ENCODE data around the gene C6orf89. TPM values are rescaled to one million over a fixed set of nuclear protein-coding genes. Genes with fewer than 3 reads are reported as not detected.
A peak's percentile ranks its signal among the peaks of the same experiment; 100 is the strongest.
"Not testable (repeated sequence)": the region's sequence is repeated elsewhere in the genome, so short reads cannot be mapped to it uniquely, and the experiment has no call there.

C6orf89 gene
- polyA plus RNA-seq, 3 donors from 2014 or later, result 26.8 to 54.2 (median 43.8) TPM

DNA sequence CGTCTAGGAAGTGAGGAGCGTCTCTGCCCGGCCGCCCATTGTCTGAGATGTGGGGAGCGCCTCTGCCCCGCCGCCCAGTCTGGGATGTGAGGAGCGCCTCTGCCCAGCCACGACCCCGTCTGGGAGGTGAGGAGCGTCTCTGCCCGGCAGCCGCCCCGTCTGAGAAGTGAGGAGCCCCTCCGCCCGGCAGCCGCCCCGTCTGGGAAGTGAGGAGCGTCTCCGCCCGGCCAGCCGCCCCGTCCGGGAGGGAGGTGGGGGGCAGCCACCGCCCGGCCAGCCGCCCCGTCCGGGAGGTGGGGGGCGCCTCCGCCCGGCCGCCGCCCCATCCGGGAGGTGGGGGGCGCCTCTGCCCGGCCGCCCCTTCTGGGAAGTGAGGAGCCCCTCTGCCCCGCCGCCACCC, 55.8 kb downstream of the C6orf89 start:
- not testable (repeated sequence) for DNase-seq, H3K4me3 Mint-ChIP-seq, H3K27ac Mint-ChIP-seq, H3K9me3 Mint-ChIP-seq, H3K4me1 Mint-ChIP-seq
- Mint-ChIP-seq H3K36me3 (peaks cover 0 to 13% (median 0%) of the 10 kb centered on the region in 3 donors), H3K27me3 (ENCODE audit: low read depth in 3 of 3) (peaks cover 1 to 18% (median 2%) of the 10 kb centered on the region in 3 donors)

- not testable (repeated sequence) for H3K27ac Mint-ChIP-seq, H3K4me3 Mint-ChIP-seq, H3K9me3 Mint-ChIP-seq, DNase-seq, H3K4me1 Mint-ChIP-seq
- peaks cover 0 to 11% (median 0%) of the 10 kb centered on the region in 3 donors for H3K36me3 Mint-ChIP-seq
- H3K27me3 Mint-ChIP-seq (ENCODE audit: low read depth in 3 of 3), result peaks cover 0 to 13% (median 1%) of the 10 kb centered on the region in 3 donors
Measured at GRCh38 chr6:36942329-36942728, 56.6 kb downstream of the C6orf89 start.

DNA sequence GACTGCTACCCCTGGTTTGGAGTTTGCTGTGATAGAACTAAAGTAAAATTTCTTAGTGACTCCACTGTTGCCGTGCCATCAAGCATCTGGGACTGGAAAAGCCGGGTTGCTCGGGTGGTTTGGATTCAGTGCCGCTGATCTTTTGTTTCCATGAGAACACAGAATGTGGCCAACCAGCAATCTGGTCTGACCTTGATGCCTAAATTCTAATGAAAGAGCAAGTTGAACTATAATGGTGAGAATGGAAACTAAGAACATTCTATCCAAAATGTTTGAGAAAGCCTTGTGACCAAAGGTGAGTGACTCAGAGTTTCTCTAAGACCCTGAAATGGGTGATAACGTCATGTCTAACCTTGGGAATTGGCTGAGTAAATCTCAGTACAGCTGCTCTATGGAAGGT, 58.9 kb downstream of the C6orf89 start:
- Mint-ChIP-seq H3K9me3 (peaks cover 0 to 2% (median 0%) of the 10 kb centered on the region in 6 donors), H3K27ac (no peak overlapping the region), H3K27me3 (ENCODE audit: low read depth in 3 of 3) (peaks cover 0 to 13% (median 7%) of the 10 kb centered on the region in 3 donors), H3K4me3 (no peak overlapping the region), H3K4me1 (peaks cover 5 to 6% of the 10 kb centered on the region in 2 donors), H3K36me3 (peaks cover 0 to 9% (median 0%) of the 10 kb centered on the region in 3 donors)
- no peak for DNase-seq

- Mint-ChIP-seq H3K4me1 (peaks cover 5 to 6% of the 10 kb centered on the region in 2 donors), H3K27me3 (ENCODE audit: low read depth in 3 of 3) (peaks cover 0 to 14% (median 10%) of the 10 kb centered on the region in 3 donors), H3K4me3 (no peak overlapping the region), H3K27ac (no peak overlapping the region), H3K36me3 (peaks cover 0 to 3% (median 0%) of the 10 kb centered on the region in 3 donors), H3K9me3 (peaks cover 0 to 1% (median 0%) of the 10 kb centered on the region in 6 donors)
- DNase-seq, result no peak
Measured at GRCh38 chr6:36945301-36945700, 59.5 kb downstream of the C6orf89 start.

DNA sequence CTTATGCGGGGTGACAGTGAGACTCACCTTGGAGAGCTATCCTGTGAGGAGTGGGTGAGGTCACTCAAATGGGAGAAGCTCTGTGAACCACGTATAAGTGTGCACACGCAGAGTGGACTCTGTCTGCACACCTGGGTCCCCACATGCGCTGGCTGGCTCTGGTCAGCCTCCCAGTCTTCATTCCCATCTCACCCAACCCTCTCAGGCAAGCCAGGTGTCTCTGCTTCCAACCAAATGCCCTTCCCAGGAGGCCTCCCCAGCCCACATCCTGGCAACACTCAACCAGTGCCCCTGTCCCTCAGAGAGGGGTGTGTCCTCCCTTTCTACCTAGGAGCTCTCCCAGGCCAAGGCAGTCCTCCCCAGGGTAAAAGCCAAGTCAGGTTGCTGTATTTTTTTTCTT, 60.8 kb downstream of the C6orf89 start:
- Mint-ChIP-seq H3K9me3 (no peaks in the 10 kb centered on the region), H3K4me1 (peaks cover 5 to 6% of the 10 kb centered on the region in 2 donors), H3K27me3 (ENCODE audit: low read depth in 3 of 3) (peaks cover 0 to 18% (median 10%) of the 10 kb centered on the region in 3 donors), H3K36me3 (no peaks in the 10 kb centered on the region), H3K4me3 (no peak overlapping the region), H3K27ac (no peak overlapping the region)
- DNase-seq, result no peak

DNA sequence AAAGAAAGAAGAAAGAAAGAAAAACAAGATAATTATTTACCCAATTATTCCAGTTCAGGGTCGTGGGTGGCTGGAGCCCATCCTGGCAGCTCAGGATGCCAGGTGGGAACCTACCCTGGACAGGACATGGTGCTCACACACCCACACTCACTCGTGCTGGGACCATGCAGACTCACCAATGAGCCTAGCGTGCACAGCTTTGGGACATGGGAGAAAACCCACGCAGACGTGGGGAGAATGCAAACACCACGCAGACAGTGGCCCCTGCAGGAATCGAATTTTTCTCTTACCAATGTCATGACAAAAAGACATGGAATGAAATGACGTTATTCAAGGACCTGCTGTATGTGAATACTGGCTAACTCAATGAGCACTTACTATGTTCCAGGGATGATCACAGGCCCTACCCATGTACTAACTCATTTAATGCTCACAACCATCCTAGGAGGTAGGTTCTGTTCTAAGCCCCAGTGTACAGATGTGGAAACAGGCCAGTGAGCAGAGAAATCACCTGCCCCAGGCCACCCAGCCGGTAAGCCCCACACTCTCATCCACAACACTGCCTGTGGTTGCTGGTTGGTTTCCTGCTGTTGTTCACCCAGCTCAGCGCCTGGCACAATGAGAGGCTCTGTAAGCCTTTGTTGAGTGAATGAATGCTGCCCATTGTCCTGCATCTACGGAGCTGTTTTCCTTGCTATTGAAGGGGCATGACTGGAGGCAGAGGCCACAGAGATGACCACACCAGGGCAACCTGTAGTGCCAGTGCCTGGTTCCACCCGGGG, 62.0 kb downstream of the C6orf89 start:
- Mint-ChIP-seq H3K4me3 (peak overlapping the region in 1 of 5 donors; percentile 6), H3K4me1 (peaks cover 5 to 7% of the 10 kb centered on the region in 2 donors), H3K27me3 (ENCODE audit: low read depth in 3 of 3) (peaks cover under 1 to 22% (median 11%) of the 10 kb centered on the region in 3 donors), H3K27ac (no peak overlapping the region), H3K36me3 (no peaks in the 10 kb centered on the region), H3K9me3 (no peaks in the 10 kb centered on the region)
- no peak for DNase-seq

GRCh38 chr6:36949076-36949475, 63.3 kb downstream of the C6orf89 start:
- not testable (repeated sequence) for H3K4me3 Mint-ChIP-seq, H3K27ac Mint-ChIP-seq, H3K9me3 Mint-ChIP-seq, H3K36me3 Mint-ChIP-seq, DNase-seq
- H3K4me1 Mint-ChIP-seq, result peaks cover 15 to 16% of the 10 kb centered on the region in 2 donors
- peaks cover 3 to 24% (median 14%) of the 10 kb centered on the region in 3 donors for H3K27me3 Mint-ChIP-seq (ENCODE audit: low read depth in 3 of 3)

DNA sequence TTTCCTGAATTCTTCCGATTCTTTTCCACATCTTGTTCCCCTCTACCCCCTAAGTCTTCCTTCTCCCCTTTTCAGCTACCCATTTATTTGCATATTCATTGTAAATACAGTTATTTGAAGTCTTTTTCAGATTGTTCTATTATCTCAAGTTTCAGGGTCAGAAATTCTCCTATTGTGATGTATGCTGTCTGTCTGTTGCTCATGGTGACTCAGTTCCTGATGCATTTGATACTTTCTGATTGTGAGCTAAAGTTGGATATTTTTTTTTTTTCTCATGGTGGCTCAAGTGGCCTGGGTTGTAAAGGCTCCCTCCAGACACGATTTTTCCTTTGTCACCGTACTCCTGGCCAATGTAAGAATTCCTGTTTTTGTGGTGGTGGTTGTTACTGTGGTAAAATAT, 63.9 kb downstream of the C6orf89 start:
- no peak overlapping the region for H3K27ac Mint-ChIP-seq
- no peak for DNase-seq
- H3K27me3 Mint-ChIP-seq (ENCODE audit: low read depth in 3 of 3), result peaks cover 7 to 28% (median 14%) of the 10 kb centered on the region in 3 donors
- peaks cover 21 to 22% of the 10 kb centered on the region in 2 donors for H3K4me1 Mint-ChIP-seq
- no peak overlapping the region for H3K4me3 Mint-ChIP-seq
- no peaks in the 10 kb centered on the region for H3K36me3 Mint-ChIP-seq
- no peaks in the 10 kb centered on the region for H3K9me3 Mint-ChIP-seq

- peaks cover 31 to 40% of the 10 kb centered on the region in 2 donors for H3K4me1 Mint-ChIP-seq
- H3K36me3 Mint-ChIP-seq, result no peaks in the 10 kb centered on the region
- no peak for DNase-seq
- peak overlapping the region in 4 of 5 donors; percentile 57 to 76 (median 64) for H3K4me3 Mint-ChIP-seq
- H3K27me3 Mint-ChIP-seq (ENCODE audit: low read depth in 3 of 3), result peaks cover 12 to 33% (median 18%) of the 10 kb centered on the region in 3 donors
- no peaks in the 10 kb centered on the region for H3K9me3 Mint-ChIP-seq
- no peak overlapping the region for H3K27ac Mint-ChIP-seq
Measured at GRCh38 chr6:36953931-36954261, 68.1 kb downstream of the C6orf89 start.

GRCh38 chr6:36954262-36954931, 68.6 kb downstream of the C6orf89 start, which contains the start of gene PI16:
TSS of gene PI16 (plus strand) at chr6:36954738. CDS start at chr6:36954761, 23 bp downstream.
- DNase-seq, result peak; percentile 22 to 40 (median 22)

GRCh38 chr6:36955136-36955535, 69.4 kb downstream of the C6orf89 start:
- Mint-ChIP-seq H3K4me1 (peaks cover 31 to 40% of the 10 kb centered on the region in 2 donors), H3K9me3 (no peaks in the 10 kb centered on the region), H3K27me3 (ENCODE audit: low read depth in 3 of 3) (peaks cover 5 to 30% (median 18%) of the 10 kb centered on the region in 3 donors), H3K27ac (no peak overlapping the region), H3K4me3 (peak overlapping the region; percentile 57 to 76 (median 60)), H3K36me3 (no peaks in the 10 kb centered on the region)
- no peak for DNase-seq

More at GRCh38 chr6:36954262-36954931, 68.6 kb downstream of the C6orf89 start, which contains the start of gene PI16:
- Mint-ChIP-seq H3K4me1 (peaks cover 31 to 40% of the 10 kb centered on the region in 2 donors), H3K9me3 (no peaks in the 10 kb centered on the region), H3K27ac (no peak within 1 kb of the TSS), H3K36me3 (no peaks in the 10 kb centered on the region), H3K4me3 (peak within 1 kb of the TSS; percentile 57 to 76 (median 60)), H3K27me3 (ENCODE audit: low read depth in 3 of 3) (peaks cover 9 to 33% (median 18%) of the 10 kb centered on the region in 3 donors)

- DNase-seq, result no peak
- Mint-ChIP-seq H3K9me3 (no peaks in the 10 kb centered on the region), H3K4me1 (peaks cover 31 to 40% of the 10 kb centered on the region in 2 donors)
Measured at GRCh38 chr6:36955671-36956445, 70.1 kb downstream of the C6orf89 start.

DNA sequence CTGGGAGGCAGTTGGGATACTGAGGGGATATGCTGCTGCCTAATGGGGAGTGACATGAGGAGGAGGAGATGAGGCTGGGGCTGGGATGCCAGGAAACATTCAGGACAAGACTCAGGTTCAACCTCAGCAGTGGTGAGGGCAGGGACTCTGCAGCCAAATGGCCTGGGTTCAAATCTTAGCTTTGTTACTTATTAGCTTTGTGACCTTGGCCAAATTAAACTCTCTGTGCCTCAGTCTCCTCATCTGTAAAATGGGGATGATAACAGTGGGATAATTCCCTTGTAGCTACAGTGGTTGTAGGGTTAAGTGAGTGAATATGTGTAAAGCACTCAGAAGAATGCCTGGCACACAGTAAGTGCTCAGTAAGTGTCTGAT, 70.7 kb downstream of the C6orf89 start:
- peak overlapping the region in 1 of 6 donors; percentile 2 for H3K27ac Mint-ChIP-seq
- H3K36me3 Mint-ChIP-seq, result no peaks in the 10 kb centered on the region
- H3K4me1 Mint-ChIP-seq, result peaks cover 31 to 40% of the 10 kb centered on the region in 2 donors
- H3K9me3 Mint-ChIP-seq, result no peaks in the 10 kb centered on the region
- no peak for DNase-seq
- H3K27me3 Mint-ChIP-seq (ENCODE audit: low read depth in 3 of 3), result peaks cover 4 to 22% (median 20%) of the 10 kb centered on the region in 3 donors
- H3K4me3 Mint-ChIP-seq, result no peak overlapping the region

More at GRCh38 chr6:36955671-36956445, 70.1 kb downstream of the C6orf89 start:
- H3K4me3 Mint-ChIP-seq, result peak overlapping the region; percentile 57 to 76 (median 60)
- H3K27me3 Mint-ChIP-seq (ENCODE audit: low read depth in 3 of 3), result peaks cover 4 to 25% (median 18%) of the 10 kb centered on the region in 3 donors
- H3K27ac Mint-ChIP-seq, result peak overlapping the region in 1 of 6 donors; percentile 2
- no peaks in the 10 kb centered on the region for H3K36me3 Mint-ChIP-seq

All from immature natural killer cell (primary cell).